Raji (cell line): ENCODE data around the gene CHD2.

Source experiments
- POLR2A ChIP-seq: IDR thresholded peaks from 2 replicates; pipeline ENCODE4 v1.6.1; 2011; ENCODE audit warnings: low read depth, low read length, control low read depth; ENCODE audit not compliant: insufficient read depth

Gene CHD2

GRCh38 chr15:93049233-93049632, 149.1 kb downstream of the CHD2 start:
- TF ChIP-seq POLR2A: no peak

- TF ChIP-seq POLR2A: no peak
These were observed 149.9 kb downstream of the CHD2 start for GRCh38 chr15:93049914-93050578.

DNA sequence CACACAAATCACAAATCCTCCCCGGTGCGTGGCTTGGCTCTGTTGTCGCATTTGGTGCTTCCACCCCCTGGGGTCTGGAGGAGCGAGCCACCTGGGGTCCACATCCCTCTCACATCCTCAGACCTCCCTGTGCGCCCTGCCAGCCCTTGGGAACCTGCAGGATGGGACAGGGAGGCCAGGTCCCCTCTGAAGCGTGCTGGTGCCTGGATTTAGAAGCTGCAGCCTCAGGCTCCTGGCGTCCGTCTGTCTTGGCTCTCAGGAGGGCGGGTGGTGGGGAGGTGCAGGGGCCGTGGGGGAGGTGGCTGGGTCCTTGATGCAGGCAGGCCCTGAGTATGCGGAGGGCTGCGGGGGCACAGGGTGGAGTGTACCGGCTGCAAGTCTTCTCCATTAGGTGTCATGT, 150.5 kb downstream of the CHD2 start:
- no peak for TF ChIP-seq POLR2A

GRCh38 chr15:93051236-93052089, 151.3 kb downstream of the CHD2 start:
- TF ChIP-seq POLR2A: no peak

DNA sequence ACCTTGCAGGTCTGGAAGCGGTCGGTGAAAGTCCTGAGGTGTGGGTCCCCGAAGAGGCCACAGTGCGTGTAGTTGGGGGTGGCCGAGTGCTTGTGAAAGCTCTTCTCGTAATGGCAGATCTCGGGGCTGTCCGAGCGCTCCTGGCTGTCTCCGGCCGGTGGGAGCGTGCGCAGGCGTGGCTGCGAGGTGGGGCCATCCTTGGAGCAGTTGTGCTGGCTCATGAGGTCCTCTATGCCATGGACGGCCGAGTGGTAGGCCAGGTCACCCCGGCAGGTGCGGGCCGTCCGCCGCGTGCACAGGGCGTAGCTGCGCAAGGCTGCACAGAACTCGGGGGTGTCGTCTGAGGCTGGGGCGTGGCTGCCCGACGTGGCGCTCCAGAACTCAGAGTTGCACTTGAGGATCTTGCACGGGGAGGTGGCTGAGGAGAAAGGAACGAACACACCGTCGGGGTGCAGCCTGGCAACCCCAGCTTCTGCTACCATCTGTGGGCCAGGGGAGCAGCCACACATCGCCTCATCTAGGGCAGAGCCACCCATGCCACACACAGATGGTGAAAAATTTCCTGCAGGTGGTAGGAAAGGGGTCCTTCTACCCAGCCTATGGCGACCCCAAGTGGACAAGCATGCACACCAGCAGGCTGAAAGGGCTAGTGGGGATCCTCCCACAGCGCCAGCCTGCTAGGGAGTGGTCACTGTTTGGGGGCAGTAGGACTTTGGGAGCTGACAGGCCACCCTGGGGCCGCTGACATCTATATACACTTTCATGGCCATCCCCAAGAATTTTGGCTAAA, 152.2 kb downstream of the CHD2 start:
- TF ChIP-seq POLR2A: no peak

DNA sequence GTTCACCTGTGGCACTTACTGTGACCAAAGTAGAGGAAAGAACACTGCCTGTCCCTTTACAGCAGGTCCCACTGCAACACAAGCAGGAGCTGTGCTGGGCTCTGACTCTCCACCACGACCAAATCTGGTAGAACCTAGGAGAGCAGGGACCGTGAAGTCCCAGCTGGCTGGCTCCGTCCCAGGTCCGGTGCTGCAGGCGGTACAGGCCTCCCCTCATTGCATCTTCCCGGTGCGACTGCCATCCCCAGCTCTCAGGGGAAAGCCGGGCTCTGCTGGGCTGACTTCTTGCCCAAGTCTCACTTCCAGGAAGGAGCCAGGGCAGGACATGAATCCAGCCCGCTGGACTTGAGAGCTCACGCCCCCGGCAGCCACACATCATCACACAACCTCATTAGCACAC, 155.1 kb downstream of the CHD2 start:
- no peak for TF ChIP-seq POLR2A

DNA sequence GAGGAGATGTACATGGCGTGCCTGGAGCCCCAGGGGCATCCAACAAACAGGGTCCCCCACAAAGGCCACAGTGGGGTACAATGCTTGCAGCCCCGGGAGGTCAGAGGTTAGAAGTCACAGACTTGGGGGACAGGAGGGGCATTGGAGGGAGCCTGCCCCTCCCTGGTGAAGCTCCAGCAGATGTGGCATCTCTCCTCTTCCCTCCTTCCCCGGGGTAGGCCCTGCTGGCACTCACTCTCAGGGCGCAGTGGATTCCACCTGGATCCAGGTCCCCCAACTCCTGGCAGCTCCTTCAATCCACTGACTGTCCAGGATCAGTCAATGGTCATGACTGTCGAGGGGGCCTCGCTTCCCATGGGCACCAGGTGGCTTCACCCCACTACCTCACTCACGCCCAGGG, 156.7 kb downstream of the CHD2 start:
- no peak for TF ChIP-seq POLR2A

- no peak for TF ChIP-seq POLR2A
These were observed 157.5 kb downstream of the CHD2 start for GRCh38 chr15:93057618-93058017.

GRCh38 chr15:93058128-93058527, 158.0 kb downstream of the CHD2 start:
- no peak for TF ChIP-seq POLR2A

GRCh38 chr15:93058904-93059427, 158.8 kb downstream of the CHD2 start:
- no peak for TF ChIP-seq POLR2A

- no peak for TF ChIP-seq POLR2A
These were observed 159.3 kb downstream of the CHD2 start for GRCh38 chr15:93059442-93059841.

- TF ChIP-seq POLR2A: no peak
These were observed 160.5 kb downstream of the CHD2 start for GRCh38 chr15:93060336-93061248.

GRCh38 chr15:93063262-93063671, 163.1 kb downstream of the CHD2 start:
- no peak for TF ChIP-seq POLR2A

- TF ChIP-seq POLR2A: no peak
These were observed 163.9 kb downstream of the CHD2 start for GRCh38 chr15:93063796-93064690.

DNA sequence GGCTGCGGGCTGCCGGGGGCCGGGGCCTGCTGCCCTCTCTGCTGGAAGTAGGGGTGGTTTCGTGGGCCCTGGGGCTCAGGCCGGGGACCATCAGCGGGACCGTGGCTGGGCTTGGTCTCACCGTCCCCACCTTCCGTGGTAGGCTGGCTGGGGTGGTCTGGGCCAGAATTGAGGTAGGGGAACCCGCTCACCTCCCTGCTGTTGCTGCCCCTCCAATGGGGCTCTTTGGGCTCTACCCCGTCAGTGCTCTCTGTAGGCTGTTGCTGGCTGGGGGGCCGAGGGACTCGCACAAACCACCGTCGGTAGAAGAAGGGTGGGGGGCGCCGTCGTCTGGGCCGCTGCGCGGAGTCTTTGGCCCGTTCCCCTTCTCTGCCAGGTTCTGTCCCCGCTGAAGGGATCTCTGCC, 165.5 kb downstream of the CHD2 start:
- TF ChIP-seq POLR2A: no peak
